Panc1 (cell line): ENCODE data around the gene WFS1.

Source experiments
- CTCF ChIP-seq: fragments of 450-650 bp; IDR thresholded peaks from 2 replicates; pipeline ENCODE4 v1.5.1; 2017; ENCODE audit warnings: mild to moderate bottlenecking
- POLR2AphosphoS5 ChIP-seq: IDR thresholded peaks from 2 replicates; pipeline ENCODE4 v1.6.1; 2012; ENCODE audit warnings: mild to moderate bottlenecking, low read depth, low read length, moderate library complexity
- REST ChIP-seq, 2 experiments: IDR thresholded peaks; 2 replicates each; pipeline ENCODE4 v1.6.1; 2011 to 2012; ENCODE audit warnings: low read depth in 2 of 2, control low read depth in 1 of 2, low read length in 1 of 2, mild to moderate bottlenecking in 1 of 2, moderate library complexity in 1 of 2; ENCODE audit not compliant: insufficient read depth in 1 of 2
- SIN3A ChIP-seq: IDR thresholded peaks from 2 replicates; pipeline ENCODE4 v1.6.1; 2012; ENCODE audit warnings: low read depth, mild to moderate bottlenecking, low read length, moderate library complexity, borderline replicate concordance; ENCODE audit not compliant: insufficient read depth

- no peak for TF ChIP-seq CTCF
- no peak for TF ChIP-seq SIN3A
- TF ChIP-seq POLR2AphosphoS5 = no peak
- no peak for TF ChIP-seq REST (IDR thresholded peaks at IDR 0.05; ENCODE audit: insufficient read depth in 1 of 2, low read depth in 2 of 2, low read length in 1 of 2)
Measured at GRCh38 chr4:6253111-6253510, 16.5 kb upstream of the WFS1 start.
